ENCODE data around the gene DGKD. TPM values are rescaled to one million over a fixed set of nuclear protein-coding genes. Genes with fewer than 3 reads are reported as not detected.

Gene DGKD
- total and polyA plus RNA-seq, 5 experiments from 2014 or later = 29.3 to 315 (median 44.5) TPM

DNA sequence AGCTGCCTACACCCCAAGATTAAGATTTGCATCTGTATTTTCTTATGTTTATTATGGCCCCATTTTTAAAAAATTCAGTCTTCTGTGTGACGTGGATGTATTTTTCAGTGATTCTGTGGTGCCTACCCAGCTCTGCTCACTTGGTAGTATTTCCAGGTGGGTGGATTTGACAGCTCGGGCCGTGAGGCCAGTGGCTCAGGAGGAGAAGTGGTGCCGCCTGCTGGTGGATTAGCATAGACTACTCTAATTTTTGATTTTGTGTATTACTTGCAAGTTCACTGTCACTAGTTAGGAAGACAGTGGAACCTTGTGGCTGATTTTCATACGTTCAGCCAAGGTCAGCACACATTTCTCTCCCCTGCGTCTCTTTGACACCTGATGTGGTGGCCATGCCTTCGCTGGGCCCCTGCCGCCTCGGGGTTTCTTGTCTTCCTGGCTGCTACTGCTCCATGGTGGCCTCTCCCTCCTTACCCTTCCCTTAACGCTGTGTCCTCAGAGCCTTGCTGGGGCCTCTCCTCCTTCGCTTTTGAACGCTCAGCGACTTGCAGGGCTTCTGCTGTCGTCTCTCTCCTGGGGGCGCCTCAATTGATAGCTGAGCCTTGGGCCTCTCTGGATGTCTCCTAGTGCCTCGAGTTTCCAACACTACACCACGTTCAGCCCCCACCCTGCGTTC, 89.4 kb downstream of the DGKD start:
- Mint-ChIP-seq H3K27ac (peak overlapping the region; percentile 56 to 95 (median 82)), H3K9me3 (no peaks in the 10 kb centered on the region), H3K36me3 (peaks cover 6 to 84% (median 22%) of the 10 kb centered on the region in 3 donors), H3K4me1 (peaks cover 23 to 52% (median 38%) of the 10 kb centered on the region in 4 donors), H3K27me3 (no peaks in the 10 kb centered on the region), H3K4me3 (peak overlapping the region in 4 of 10 donors; percentile 4 to 51 (median 34))
- ATAC-seq (peak; percentile 96 to 99), DNase-seq (peak; percentile 74 to 92 (median 80))
- POLR2A ChIA-PET = interaction anchor here (0.6 to 4.2 kb wide), 9 partner anchors 13 to 49 kb away, joined by 3 to 26 read pairs (median 9); no protein-coding TSS in a partner anchor

GRCh38 chr2:233444501-233444900, 90.2 kb downstream of the DGKD start:
- no peaks in the 10 kb centered on the region for H3K27me3 Mint-ChIP-seq
- POLR2A ChIA-PET = interaction anchor here (0.8 to 4.2 kb wide), 6 partner anchors 22 to 177 kb away, joined by 3 to 26 read pairs (median 18); no protein-coding TSS in a partner anchor
- DNase-seq (peak in 1 of 10 donors; percentile 30), ATAC-seq (no peak)
- H3K4me1 Mint-ChIP-seq = peaks cover 23 to 52% (median 35%) of the 10 kb centered on the region in 4 donors
- H3K4me3 Mint-ChIP-seq = peak overlapping the region in 1 of 10 donors; percentile 4
- no peaks in the 10 kb centered on the region for H3K9me3 Mint-ChIP-seq
- peaks cover 0 to 84% (median 21%) of the 10 kb centered on the region in 3 donors for H3K36me3 Mint-ChIP-seq
- H3K27ac Mint-ChIP-seq = peak overlapping the region in 6 of 10 donors; percentile 29 to 95 (median 81)

GRCh38 chr2:233445152-233445830, 91.0 kb downstream of the DGKD start:
- H3K27me3 Mint-ChIP-seq = no peaks in the 10 kb centered on the region
- no peaks in the 10 kb centered on the region for H3K9me3 Mint-ChIP-seq
- peak overlapping the region in 5 of 10 donors; percentile 47 to 95 (median 72) for H3K27ac Mint-ChIP-seq
- peaks cover 23 to 45% (median 32%) of the 10 kb centered on the region in 4 donors for H3K4me1 Mint-ChIP-seq
- H3K4me3 Mint-ChIP-seq = no peak overlapping the region
- POLR2A ChIA-PET = interaction anchor here (4.2 kb wide), 1 partner anchor 45 kb away, joined by 26 read pairs; no protein-coding TSS in a partner anchor
- H3K36me3 Mint-ChIP-seq = peaks cover 0 to 83% (median 23%) of the 10 kb centered on the region in 3 donors
- peak in 1 of 10 donors; percentile 35 for DNase-seq
- no peak for ATAC-seq

GRCh38 chr2:233446121-233446520, 91.8 kb downstream of the DGKD start:
- Mint-ChIP-seq H3K4me3 (no peak overlapping the region), H3K4me1 (peaks cover 20 to 38% (median 27%) of the 10 kb centered on the region in 4 donors), H3K9me3 (no peaks in the 10 kb centered on the region), H3K27me3 (no peaks in the 10 kb centered on the region), H3K36me3 (peaks cover 0 to 80% (median 23%) of the 10 kb centered on the region in 3 donors), H3K27ac (peak overlapping the region in 2 of 10 donors; percentile 55 to 58)
- ATAC-seq = no peak
- peak in 1 of 10 donors; percentile 16 for DNase-seq
- POLR2A ChIA-PET = interaction anchor here (0.9 to 1.1 kb wide), 2 partner anchors 38 to 44 kb away, joined by 3 read pairs; no protein-coding TSS in a partner anchor

GRCh38 chr2:233446606-233447305, 92.5 kb downstream of the DGKD start:
- H3K36me3 Mint-ChIP-seq = peaks cover 0 to 80% (median 23%) of the 10 kb centered on the region in 3 donors
- H3K27ac Mint-ChIP-seq = peak overlapping the region in 3 of 10 donors; percentile 36 to 79 (median 56)
- H3K27me3 Mint-ChIP-seq = no peaks in the 10 kb centered on the region
- DNase-seq (peak in 1 of 10 donors; percentile 48), ATAC-seq (no peak)
- no peak overlapping the region for H3K4me3 Mint-ChIP-seq
- POLR2A ChIA-PET = interaction anchor here (0.9 to 1.7 kb wide), 5 partner anchors 24 to 179 kb away, joined by 3 to 6 read pairs (median 3); no protein-coding TSS in a partner anchor
- H3K9me3 Mint-ChIP-seq = no peaks in the 10 kb centered on the region
- peaks cover 19 to 35% (median 24%) of the 10 kb centered on the region in 4 donors for H3K4me1 Mint-ChIP-seq

GRCh38 chr2:233447506-233448219, 93.4 kb downstream of the DGKD start:
- H3K4me3 Mint-ChIP-seq = no peak overlapping the region
- no peaks in the 10 kb centered on the region for H3K27me3 Mint-ChIP-seq
- DNase-seq = peak in 1 of 10 donors; percentile 52
- H3K9me3 Mint-ChIP-seq = no peaks in the 10 kb centered on the region
- H3K36me3 Mint-ChIP-seq = peaks cover 0 to 82% (median 30%) of the 10 kb centered on the region in 3 donors
- no peak for ATAC-seq
- peaks cover 14 to 27% (median 24%) of the 10 kb centered on the region in 4 donors for H3K4me1 Mint-ChIP-seq
- POLR2A ChIA-PET = interaction anchor here (0.7 to 1.7 kb wide), 5 partner anchors 10 to 180 kb away, joined by 3 to 6 read pairs (median 3); no protein-coding TSS in a partner anchor
- H3K27ac Mint-ChIP-seq = peak overlapping the region in 4 of 10 donors; percentile 34 to 71 (median 57)

DNA sequence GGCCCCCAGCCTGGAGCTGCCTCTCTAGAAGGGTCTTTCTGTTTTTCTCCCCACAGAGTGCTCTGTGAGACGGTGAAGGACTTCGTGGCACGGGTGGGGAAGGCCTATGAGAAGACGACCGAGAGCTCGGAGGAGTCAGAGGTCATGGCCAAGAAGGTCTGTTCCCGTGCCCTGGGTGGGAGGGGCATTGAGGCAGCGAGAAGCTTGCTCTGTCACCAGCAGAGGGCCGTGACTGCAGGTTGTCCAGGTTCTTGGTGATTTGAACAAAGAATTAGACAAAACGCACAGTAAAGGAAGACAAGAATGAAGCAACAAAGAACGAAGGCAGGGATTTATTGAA, 93.9 kb downstream of the DGKD start:
- Mint-ChIP-seq H3K9me3 (no peaks in the 10 kb centered on the region), H3K4me3 (no peak overlapping the region), H3K27me3 (no peaks in the 10 kb centered on the region), H3K4me1 (peaks cover 9 to 25% (median 22%) of the 10 kb centered on the region in 4 donors), H3K36me3 (peaks cover 0 to 82% (median 30%) of the 10 kb centered on the region in 3 donors), H3K27ac (peak overlapping the region in 6 of 10 donors; percentile 13 to 71 (median 41))
- ATAC-seq (no peak), DNase-seq (peak in 1 of 10 donors; percentile 31)
- POLR2A ChIA-PET = interaction anchor here (0.7 to 1.7 kb wide), 3 partner anchors 10 to 46 kb away, joined by 3 to 6 read pairs (median 3); no protein-coding TSS in a partner anchor

- DNase-seq (peak in 1 of 10 donors; percentile 9), ATAC-seq (no peak)
- Mint-ChIP-seq H3K27me3 (no peaks in the 10 kb centered on the region), H3K4me3 (no peak overlapping the region), H3K4me1 (peaks cover 5 to 24% (median 19%) of the 10 kb centered on the region in 4 donors), H3K27ac (peak overlapping the region in 1 of 10 donors; percentile 71), H3K36me3 (peaks cover 0 to 82% (median 28%) of the 10 kb centered on the region in 3 donors), H3K9me3 (no peaks in the 10 kb centered on the region)
- POLR2A ChIA-PET = interaction anchor here (0.7 to 1.7 kb wide), 3 partner anchors 11 to 46 kb away, joined by 3 to 6 read pairs (median 3); no protein-coding TSS in a partner anchor
These were observed 94.3 kb downstream of the DGKD start for GRCh38 chr2:233448575-233448974.

GRCh38 chr2:233449081-233449901, 95.0 kb downstream of the DGKD start:
- Mint-ChIP-seq H3K9me3 (no peaks in the 10 kb centered on the region), H3K4me3 (no peak overlapping the region), H3K4me1 (peaks cover 2 to 17% (median 14%) of the 10 kb centered on the region in 4 donors), H3K36me3 (peaks cover 0 to 83% (median 32%) of the 10 kb centered on the region in 3 donors), H3K27me3 (no peaks in the 10 kb centered on the region), H3K27ac (peak overlapping the region in 4 of 10 donors; percentile 7 to 78 (median 36))
- POLR2A ChIA-PET = no interaction called here
- DNase-seq (peak in 1 of 10 donors; percentile 47), ATAC-seq (no peak)

DNA sequence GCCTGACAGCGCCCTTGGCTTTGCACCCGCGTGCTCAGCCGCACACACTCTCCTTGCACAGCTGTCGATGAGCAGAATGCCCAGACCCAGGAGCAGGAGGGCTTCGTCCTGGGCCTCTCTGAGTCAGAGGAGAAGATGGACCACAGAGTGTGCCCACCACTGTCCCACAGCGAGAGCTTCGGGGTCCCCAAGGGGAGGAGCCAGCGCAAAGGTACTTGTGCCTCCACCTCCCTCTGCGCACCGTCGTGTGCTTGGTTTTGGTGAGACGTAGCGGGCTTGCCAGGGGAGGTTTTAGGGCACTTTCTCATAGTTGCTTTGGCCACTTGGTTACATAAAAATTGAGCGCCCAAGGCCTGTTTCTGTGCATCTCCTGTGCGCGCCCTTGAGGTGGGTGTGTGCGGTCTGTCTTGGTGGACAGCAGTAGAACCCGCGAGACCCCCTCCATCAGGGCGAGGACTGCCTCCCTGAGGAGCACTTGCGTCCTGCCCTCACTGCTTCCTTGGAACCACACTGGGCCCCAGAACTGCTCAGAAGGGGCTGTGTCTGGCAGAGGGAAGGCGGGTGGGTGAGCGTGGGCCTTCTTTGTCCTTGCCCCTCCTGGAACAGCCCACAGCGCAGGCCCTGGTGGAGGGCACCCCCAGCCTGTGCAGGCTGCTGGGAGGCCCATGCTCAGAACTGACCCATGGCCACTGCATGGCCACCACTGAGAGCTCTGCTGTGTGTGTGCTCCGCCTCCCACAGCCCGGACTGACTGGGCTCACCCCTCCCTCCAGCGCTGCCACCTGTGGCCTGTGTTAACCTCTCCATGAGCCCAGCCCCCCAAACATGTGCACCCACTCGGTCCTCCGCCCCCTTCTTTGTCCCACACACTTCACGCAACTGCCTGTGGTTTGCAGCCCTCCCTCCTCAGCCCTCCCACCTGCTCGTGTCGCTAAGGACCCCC, 95.9 kb downstream of the DGKD start:
- ATAC-seq = no peak

More for the DNA sequence above, 95.9 kb downstream of the DGKD start:
- H3K4me1 Mint-ChIP-seq = peaks cover 0 to 11% (median 8%) of the 10 kb centered on the region in 4 donors
- peaks cover 0 to 83% (median 31%) of the 10 kb centered on the region in 3 donors for H3K36me3 Mint-ChIP-seq
- H3K27me3 Mint-ChIP-seq = no peaks in the 10 kb centered on the region
- H3K4me3 Mint-ChIP-seq = no peak overlapping the region
- peak overlapping the region in 5 of 10 donors; percentile 7 to 56 (median 17) for H3K27ac Mint-ChIP-seq
- DNase-seq = peak in 1 of 10 donors; percentile 50
- POLR2A ChIA-PET = no interaction called here
- no peaks in the 10 kb centered on the region for H3K9me3 Mint-ChIP-seq

Data from naive thymus-derived CD8-positive, alpha-beta T cell (primary cell).